Kidney (tissue), 14 donors: ENCODE measurements around the gene POLR2A. TPM values are rescaled to one million over a fixed set of nuclear protein-coding genes. Genes with fewer than 3 reads are reported as not detected.

ENCODE experiments used
- DNase-seq, 5 donors: peaks; one replicate each; pipeline ENCODE4 v3.0.0-alpha.2; 2013 to 2020
- FAIRE-seq: peaks from 2 replicates; lab custom pipeline; 2012; peaks lifted over from hg19 to GRCh38; lab: Jason Lieb, UNC
- H3K27ac ChIP-seq, 2 donors: one replicate each; pipeline ENCODE4 v1.7.0; 2013; ENCODE audit warnings: low read depth in 2 of 2, low read length in 2 of 2, inconsistent platforms in 1 of 2
- H3K27me3 ChIP-seq: one replicate; pipeline ENCODE4 v1.7.1; 2013; ENCODE audit warnings: low read length, inconsistent platforms; ENCODE audit not compliant: control insufficient read depth, insufficient read depth
- H3K36me3 ChIP-seq, 3 donors: one replicate each; pipeline versions ENCODE4 v1.7.0 to v1.7.1; 2013; ENCODE audit warnings: low read length in 3 of 3, control low read depth in 1 of 3, inconsistent platforms in 1 of 3; ENCODE audit not compliant: insufficient read depth in 3 of 3, control insufficient read depth in 2 of 3
- H3K4me1 ChIP-seq, 3 donors: one replicate each; pipeline versions ENCODE4 v1.7.0 to v1.7.1; 2013; ENCODE audit warnings: low read length in 3 of 3, inconsistent platforms in 1 of 3, low read depth in 1 of 3; ENCODE audit not compliant: control insufficient read depth in 2 of 3, insufficient read depth in 2 of 3
- H3K4me3 ChIP-seq, 3 donors: one replicate each; pipeline versions ENCODE4 v1.7.0 to v1.8.1; 2013; ENCODE audit warnings: low read length in 3 of 3, control low read depth in 1 of 3, inconsistent platforms in 1 of 3
- H3K9ac ChIP-seq, 3 donors: one replicate each; pipeline versions ENCODE4 v1.7.0 to v1.7.1; 2013; ENCODE audit warnings: low read length in 3 of 3, control low read depth in 1 of 3, inconsistent platforms in 1 of 3
- H3K9me3 ChIP-seq, 3 donors: one replicate each; pipeline versions ENCODE4 v1.7.0 to v1.7.1; 2013; ENCODE audit warnings: low read length in 3 of 3, control low read depth in 1 of 3, inconsistent platforms in 1 of 3; ENCODE audit not compliant: control insufficient read depth in 2 of 3, insufficient read depth in 1 of 3
- CTCF ChIP-seq: IDR thresholded peaks from 3 replicates; pipeline ENCODE4 v1.5.1; 2012; ENCODE audit warnings: mild to moderate bottlenecking, moderate library complexity, borderline replicate concordance; ENCODE audit not compliant: insufficient read depth; ENCODE audit errors: extremely low read depth
- intact Hi-C: fragments of 100-400 bp; cut with DNase I; formaldehyde crosslinking; loops from one replicate; pipeline ENCODE4 v1.11.1; 2022
- polyA plus RNA-seq: library from polyadenylated mRNA; stranded (reverse); fragments of 350-450 nt; fragmentation: Illumina TruSeq; extraction: RNeasy Lipid Tissue Mini Kit (QIAGEN cat#74804); gene quantifications from one replicate; pipeline ENCODE4 v1.2.3, GENCODE V29; 2014; ENCODE audit warnings: low read depth, low replicate concordance; ENCODE audit not compliant: insufficient read depth
- total RNA-seq: library from RNA; stranded (reverse); fragmentation: NEBNext Ultra II Directional; extraction: Animal tissue kit (Norgen Biotek cat#: 25700); gene quantifications from one replicate; pipeline ENCODE4 v1.2.1, GENCODE V29; 2021
- donor health status: control.
- donor health status: control.
- donor health status: control.
- donor health status: control.
- donor health status: control.
- donor health status: DM: yes; HTN: yes; CAD: no.
- donor health status: Normal renal cell carcinoma (clear cell type).

Gene POLR2A
- total and polyA plus RNA-seq, 2 donors from 2014 or later = 18.6 to 133 TPM

DNA sequence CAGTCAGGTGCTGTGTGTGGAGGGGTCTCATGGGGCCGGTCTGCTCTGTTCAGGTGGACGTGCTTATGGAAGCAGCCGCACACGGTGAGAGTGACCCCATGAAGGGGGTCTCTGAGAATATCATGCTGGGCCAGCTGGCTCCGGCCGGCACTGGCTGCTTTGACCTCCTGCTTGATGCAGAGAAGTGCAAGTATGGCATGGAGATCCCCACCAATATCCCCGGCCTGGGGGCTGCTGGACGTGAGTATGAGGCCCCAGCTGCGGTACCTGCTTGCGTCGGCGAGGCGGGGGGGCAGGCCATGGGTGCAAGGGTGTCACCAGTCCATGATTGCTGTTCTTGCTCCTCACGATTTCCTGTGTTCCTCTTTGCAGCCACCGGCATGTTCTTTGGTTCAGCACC is 27.9 kb downstream of the POLR2A start:
- no peak overlapping the region for H3K4me3 ChIP-seq
- H3K36me3 ChIP-seq = peaks cover 12 to 62% (median 47%) of the 10 kb centered on the region in 3 donors
- H3K27ac ChIP-seq = no peak overlapping the region
- H3K9me3 ChIP-seq = no peaks in the 10 kb centered on the region
- H3K27me3 ChIP-seq = no peaks in the 10 kb centered on the region
- intact Hi-C loops = no loop called here
- no peak for TF ChIP-seq CTCF
- FAIRE-seq = no peak
- H3K4me1 ChIP-seq = no peaks in the 10 kb centered on the region
- H3K9ac ChIP-seq = no peak overlapping the region
- no peak for DNase-seq

- FAIRE-seq = no peak
- no peaks in the 10 kb centered on the region for H3K9me3 ChIP-seq
- H3K4me3 ChIP-seq = no peak overlapping the region
- no peak for DNase-seq
- no peak for TF ChIP-seq CTCF
- no peak overlapping the region for H3K27ac ChIP-seq
- H3K36me3 ChIP-seq = peaks cover 12 to 56% (median 45%) of the 10 kb centered on the region in 3 donors
- H3K9ac ChIP-seq = no peak overlapping the region
- no peaks in the 10 kb centered on the region for H3K4me1 ChIP-seq
- H3K27me3 ChIP-seq = no peaks in the 10 kb centered on the region
- intact Hi-C loops = no loop called here
Measured at GRCh38 chr17:7512824-7513540, 28.8 kb downstream of the POLR2A start.

DNA sequence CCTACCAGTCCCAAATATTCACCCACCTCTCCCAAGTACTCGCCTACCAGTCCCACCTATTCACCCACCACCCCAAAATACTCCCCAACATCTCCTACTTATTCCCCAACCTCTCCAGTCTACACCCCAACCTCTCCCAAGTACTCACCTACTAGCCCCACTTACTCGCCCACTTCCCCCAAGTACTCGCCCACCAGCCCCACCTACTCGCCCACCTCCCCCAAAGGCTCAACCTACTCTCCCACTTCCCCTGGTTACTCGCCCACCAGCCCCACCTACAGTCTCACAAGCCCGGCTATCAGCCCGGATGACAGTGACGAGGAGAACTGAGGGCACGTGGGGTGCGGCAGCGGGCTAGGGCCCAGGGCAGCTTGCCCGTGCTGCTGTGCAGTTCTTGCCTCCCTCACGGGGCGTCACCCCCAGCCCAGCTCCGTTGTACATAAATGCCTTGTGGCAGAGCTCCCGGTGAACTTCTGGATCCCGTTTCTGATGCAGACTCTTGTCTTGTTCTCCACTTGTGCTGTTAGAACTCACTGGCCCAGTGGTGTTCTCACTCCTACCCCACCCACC is 29.8 kb downstream of the POLR2A start:
- FAIRE-seq = no peak
- Histone ChIP-seq H3K27ac (no peak overlapping the region), H3K9ac (no peak overlapping the region), H3K36me3 (peaks cover 8 to 47% (median 38%) of the 10 kb centered on the region in 3 donors), H3K4me1 (no peaks in the 10 kb centered on the region), H3K4me3 (no peak overlapping the region), H3K9me3 (no peaks in the 10 kb centered on the region), H3K27me3 (no peaks in the 10 kb centered on the region)
- TF ChIP-seq CTCF = no peak
- intact Hi-C loops = no loop called here
- no peak for DNase-seq
